Measurements from ENCODE around the gene ARHGAP44. TPM values are rescaled to one million over a fixed set of nuclear protein-coding genes. Genes with fewer than 3 reads are reported as not detected.

Gene ARHGAP44
- polyA plus RNA-seq, 1 donor from 2014 or later, result 5.9 TPM

GRCh38 chr17:12992676-12993075, 203.4 kb downstream of the ARHGAP44 start:
- Histone ChIP-seq H3K9ac (ENCODE audit: low read length) (no peak overlapping the region), H3K79me2 (replicated peaks; ENCODE audit: insufficient read depth, low read length) (no peaks in the 10 kb centered on the region), H3K27ac (ENCODE audit: low read length) (no peak overlapping the region), H2AFZ (ENCODE audit: low read depth, low read length) (no peak overlapping the region), H3K9me2 (ENCODE audit: insufficient read depth, low read length) (no peaks in the 10 kb centered on the region), H3K4me3 (ENCODE audit: low read length) (no peak overlapping the region), H3F3A (ENCODE audit: insufficient read depth, low read length, poor library complexity, severe bottlenecking) (no peaks in the 10 kb centered on the region), H3K36me3 (ENCODE audit: insufficient read depth, low read length) (no peaks in the 10 kb centered on the region), H4K20me1 (ENCODE audit: insufficient read depth) (no peaks in the 10 kb centered on the region), H3K4me2 (ENCODE audit: low read length) (no peak overlapping the region), H3K27me3 (ENCODE audit: insufficient read depth, low read depth, low read length) (no peaks in the 10 kb centered on the region), H3K9me3 (ENCODE audit: low read length) (no peaks in the 10 kb centered on the region)
- no peak for TF ChIP-seq EP300 (conservative IDR thresholded peaks at IDR 0.05; ENCODE audit: poor library complexity, severe bottlenecking)
- TF ChIP-seq EZH2 (IDR thresholded peaks at IDR 0.05; ENCODE audit: borderline replicate concordance, insufficient read depth, low read length, poor library complexity, severe bottlenecking), result no peak
- TF ChIP-seq MXI1 (conservative IDR thresholded peaks at IDR 0.05; ENCODE audit: poor library complexity, severe bottlenecking), result no peak
- no peak for TF ChIP-seq CTCF (IDR thresholded peaks at IDR 0.05; ENCODE audit: poor library complexity, severe bottlenecking)
- TF ChIP-seq POLR2AphosphoS5 (IDR thresholded peaks at IDR 0.05), result no peak
- TF ChIP-seq SMC3 (conservative IDR thresholded peaks at IDR 0.05; ENCODE audit: poor library complexity), result no peak
- TF ChIP-seq, protein P1, sequence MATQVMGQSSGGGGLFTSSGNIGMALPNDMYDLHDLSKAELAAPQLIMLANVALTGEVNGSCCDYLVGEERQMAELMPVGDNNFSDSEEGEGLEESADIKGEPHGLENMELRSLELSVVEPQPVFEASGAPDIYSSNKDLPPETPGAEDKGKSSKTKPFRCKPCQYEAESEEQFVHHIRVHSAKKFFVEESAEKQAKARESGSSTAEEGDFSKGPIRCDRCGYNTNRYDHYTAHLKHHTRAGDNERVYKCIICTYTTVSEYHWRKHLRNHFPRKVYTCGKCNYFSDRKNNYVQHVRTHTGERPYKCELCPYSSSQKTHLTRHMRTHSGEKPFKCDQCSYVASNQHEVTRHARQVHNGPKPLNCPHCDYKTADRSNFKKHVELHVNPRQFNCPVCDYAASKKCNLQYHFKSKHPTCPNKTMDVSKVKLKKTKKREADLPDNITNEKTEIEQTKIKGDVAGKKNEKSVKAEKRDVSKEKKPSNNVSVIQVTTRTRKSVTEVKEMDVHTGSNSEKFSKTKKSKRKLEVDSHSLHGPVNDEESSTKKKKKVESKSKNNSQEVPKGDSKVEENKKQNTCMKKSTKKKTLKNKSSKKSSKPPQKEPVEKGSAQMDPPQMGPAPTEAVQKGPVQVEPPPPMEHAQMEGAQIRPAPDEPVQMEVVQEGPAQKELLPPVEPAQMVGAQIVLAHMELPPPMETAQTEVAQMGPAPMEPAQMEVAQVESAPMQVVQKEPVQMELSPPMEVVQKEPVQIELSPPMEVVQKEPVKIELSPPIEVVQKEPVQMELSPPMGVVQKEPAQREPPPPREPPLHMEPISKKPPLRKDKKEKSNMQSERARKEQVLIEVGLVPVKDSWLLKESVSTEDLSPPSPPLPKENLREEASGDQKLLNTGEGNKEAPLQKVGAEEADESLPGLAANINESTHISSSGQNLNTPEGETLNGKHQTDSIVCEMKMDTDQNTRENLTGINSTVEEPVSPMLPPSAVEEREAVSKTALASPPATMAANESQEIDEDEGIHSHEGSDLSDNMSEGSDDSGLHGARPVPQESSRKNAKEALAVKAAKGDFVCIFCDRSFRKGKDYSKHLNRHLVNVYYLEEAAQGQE (IDR thresholded peaks at IDR 0.05; ENCODE audit: borderline replicate concordance), result no peak
- no peak for TF ChIP-seq TAF1 (IDR thresholded peaks at IDR 0.05; ENCODE audit: low read depth)
- no peak for TF ChIP-seq RAD21 (conservative IDR thresholded peaks at IDR 0.05)

DNA sequence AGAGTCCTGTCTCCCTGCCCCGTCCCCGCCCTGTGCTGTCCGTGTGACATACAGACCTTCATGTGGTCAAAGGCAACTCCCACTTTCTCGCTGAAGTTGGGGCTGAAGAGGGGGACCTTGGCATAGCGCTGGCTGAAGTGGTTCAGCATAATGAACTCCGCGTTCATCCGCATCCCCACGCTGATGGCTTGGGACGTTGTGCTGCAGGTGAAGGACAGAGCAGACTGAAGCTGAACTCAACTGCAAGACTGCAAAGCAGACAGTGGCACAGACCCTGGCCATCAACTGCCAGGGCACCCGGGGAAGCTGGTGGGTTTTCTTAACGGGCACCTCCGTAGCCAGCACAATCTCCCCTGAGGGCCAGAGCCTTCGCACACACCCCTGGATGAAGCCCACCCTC, 204.3 kb downstream of the ARHGAP44 start:
- Histone ChIP-seq H3K9ac (ENCODE audit: low read length) (no peak overlapping the region), H3K36me3 (ENCODE audit: insufficient read depth, low read length) (peaks cover 5% of the 10 kb centered on the region), H3K4me2 (ENCODE audit: low read length) (no peak overlapping the region), H3K9me2 (ENCODE audit: insufficient read depth, low read length) (no peaks in the 10 kb centered on the region), H3K27ac (ENCODE audit: low read length) (no peak overlapping the region), H2AFZ (ENCODE audit: low read depth, low read length) (no peak overlapping the region), H3K9me3 (ENCODE audit: low read length) (no peaks in the 10 kb centered on the region), H3K79me2 (replicated peaks; ENCODE audit: insufficient read depth, low read length) (no peaks in the 10 kb centered on the region), H3F3A (ENCODE audit: insufficient read depth, low read length, poor library complexity, severe bottlenecking) (no peaks in the 10 kb centered on the region), H3K27me3 (ENCODE audit: insufficient read depth, low read depth, low read length) (no peaks in the 10 kb centered on the region), H3K4me3 (ENCODE audit: low read length) (no peak overlapping the region), H4K20me1 (ENCODE audit: insufficient read depth) (no peaks in the 10 kb centered on the region)
- no peak for TF ChIP-seq SMC3 (conservative IDR thresholded peaks at IDR 0.05; ENCODE audit: poor library complexity)
- no peak for TF ChIP-seq POLR2AphosphoS5 (IDR thresholded peaks at IDR 0.05)
- TF ChIP-seq EP300 (conservative IDR thresholded peaks at IDR 0.05; ENCODE audit: poor library complexity, severe bottlenecking), result no peak
- no peak for TF ChIP-seq RAD21 (conservative IDR thresholded peaks at IDR 0.05)
- TF ChIP-seq TAF1 (IDR thresholded peaks at IDR 0.05; ENCODE audit: low read depth), result no peak
- no peak for TF ChIP-seq MXI1 (conservative IDR thresholded peaks at IDR 0.05; ENCODE audit: poor library complexity, severe bottlenecking)
- TF ChIP-seq EZH2 (IDR thresholded peaks at IDR 0.05; ENCODE audit: borderline replicate concordance, insufficient read depth, low read length, poor library complexity, severe bottlenecking), result no peak
- TF ChIP-seq CTCF (IDR thresholded peaks at IDR 0.05; ENCODE audit: poor library complexity, severe bottlenecking), result no peak
- TF ChIP-seq, protein P1 (IDR thresholded peaks at IDR 0.05; ENCODE audit: borderline replicate concordance), result no peak
